Measurements from ENCODE around the gene CMTM5. TPM values are rescaled to one million over a fixed set of nuclear protein-coding genes. Genes with fewer than 3 reads are reported as not detected.

The CMTM5 gene
- total RNA-seq, 1 experiment from 2014 or later, result not detected

DNA sequence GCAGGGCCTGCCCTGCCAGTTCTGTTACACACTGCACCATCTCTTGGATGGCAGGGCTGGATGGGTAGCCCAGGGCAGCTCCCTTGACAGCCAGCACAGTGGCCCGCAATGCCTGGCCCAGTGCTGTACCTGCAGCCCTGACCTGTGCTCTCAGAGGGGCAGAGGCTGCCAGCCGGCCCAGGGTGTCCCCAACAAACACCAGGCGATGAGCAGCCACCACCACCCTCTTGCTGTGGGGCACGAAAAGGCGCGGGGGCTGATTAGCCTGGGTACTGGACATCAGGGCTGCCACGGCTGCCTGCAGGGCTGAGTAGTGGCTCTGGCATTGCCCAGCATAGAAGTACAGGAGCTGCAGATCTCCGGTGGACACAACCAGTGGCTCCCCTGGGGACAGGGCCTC, 19.6 kb upstream of the CMTM5 start:
- TF ChIP-seq SIN3A (IDR thresholded peaks at IDR 0.05; ENCODE audit: borderline replicate concordance, insufficient read depth, low read depth, low read length), result no peak
- Histone ChIP-seq H3K4me1 (ENCODE audit: control insufficient read depth, insufficient read depth, low read length) (no peaks in the 10 kb centered on the region), H3K27ac (ENCODE audit: low read length) (no peak overlapping the region), H3K9me3 (ENCODE audit: control insufficient read depth, insufficient read depth, low read depth, low read length) (no peaks in the 10 kb centered on the region), H3K36me3 (ENCODE audit: control insufficient read depth, insufficient read depth, low read length) (no peaks in the 10 kb centered on the region), H3K4me3 (ENCODE audit: low read depth in 2 of 2, low read length in 2 of 2) (no peak overlapping the region), H3K27me3 (ENCODE audit: control insufficient read depth, insufficient read depth, low read length) (peaks cover 11% of the 10 kb centered on the region)
- ATAC-seq, result no peak
- in situ Hi-C loops (cut with HindIII; ENCODE audit: low pct_unique_long_range_greater_than_20kb, low sequenced_read_pairs) (no loop called here), intact Hi-C loops (cut with micrococcal nuclease; ENCODE audit: unreplicated experiment) (no loop called here)
- no peak for DNase-seq (ENCODE audit: low read depth, low spot score)
- POLR2A ChIA-PET, result no interaction called here
- BruUV-seq (replicated peaks), result no TSS peak
- CTCF ChIA-PET, result no interaction called here

DNA sequence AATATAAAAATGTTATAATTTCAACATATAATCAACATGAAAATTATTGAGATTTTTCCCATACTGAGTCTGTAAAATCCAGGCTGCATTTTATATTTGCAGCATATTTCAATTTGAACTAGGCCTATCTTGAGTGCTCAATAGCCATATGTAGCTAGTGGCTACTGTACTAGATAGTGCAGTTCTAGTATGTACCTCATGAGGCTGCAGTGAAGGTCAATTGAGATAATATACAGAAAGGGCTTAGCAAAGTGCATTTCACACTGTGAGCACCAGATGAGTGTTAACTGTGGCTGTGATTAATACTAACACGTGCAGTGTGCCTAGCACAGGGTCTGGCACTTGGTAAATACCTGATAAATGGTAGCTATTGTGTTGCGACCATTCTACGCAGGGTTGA, 18.8 kb upstream of the CMTM5 start:
- Histone ChIP-seq H3K27ac (ENCODE audit: low read length) (no peak overlapping the region), H3K4me1 (ENCODE audit: control insufficient read depth, insufficient read depth, low read length) (no peaks in the 10 kb centered on the region), H3K36me3 (ENCODE audit: control insufficient read depth, insufficient read depth, low read length) (no peaks in the 10 kb centered on the region), H3K27me3 (ENCODE audit: control insufficient read depth, insufficient read depth, low read length) (peaks cover 9% of the 10 kb centered on the region), H3K9me3 (ENCODE audit: control insufficient read depth, insufficient read depth, low read depth, low read length) (no peaks in the 10 kb centered on the region), H3K4me3 (ENCODE audit: low read depth in 2 of 2, low read length in 2 of 2) (no peak overlapping the region)
- in situ Hi-C loops (cut with HindIII; ENCODE audit: low pct_unique_long_range_greater_than_20kb, low sequenced_read_pairs), result no loop called here
- BruUV-seq (replicated peaks), result no TSS peak
- TF ChIP-seq, protein P1, sequence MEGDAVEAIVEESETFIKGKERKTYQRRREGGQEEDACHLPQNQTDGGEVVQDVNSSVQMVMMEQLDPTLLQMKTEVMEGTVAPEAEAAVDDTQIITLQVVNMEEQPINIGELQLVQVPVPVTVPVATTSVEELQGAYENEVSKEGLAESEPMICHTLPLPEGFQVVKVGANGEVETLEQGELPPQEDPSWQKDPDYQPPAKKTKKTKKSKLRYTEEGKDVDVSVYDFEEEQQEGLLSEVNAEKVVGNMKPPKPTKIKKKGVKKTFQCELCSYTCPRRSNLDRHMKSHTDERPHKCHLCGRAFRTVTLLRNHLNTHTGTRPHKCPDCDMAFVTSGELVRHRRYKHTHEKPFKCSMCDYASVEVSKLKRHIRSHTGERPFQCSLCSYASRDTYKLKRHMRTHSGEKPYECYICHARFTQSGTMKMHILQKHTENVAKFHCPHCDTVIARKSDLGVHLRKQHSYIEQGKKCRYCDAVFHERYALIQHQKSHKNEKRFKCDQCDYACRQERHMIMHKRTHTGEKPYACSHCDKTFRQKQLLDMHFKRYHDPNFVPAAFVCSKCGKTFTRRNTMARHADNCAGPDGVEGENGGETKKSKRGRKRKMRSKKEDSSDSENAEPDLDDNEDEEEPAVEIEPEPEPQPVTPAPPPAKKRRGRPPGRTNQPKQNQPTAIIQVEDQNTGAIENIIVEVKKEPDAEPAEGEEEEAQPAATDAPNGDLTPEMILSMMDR (IDR thresholded peaks at IDR 0.05), result no peak
- TF ChIP-seq TCF7L2 (IDR thresholded peaks at IDR 0.05; ENCODE audit: low read depth, low read length) (no peak), POLR2AphosphoS5 (IDR thresholded peaks at IDR 0.05; ENCODE audit: low read depth, low read length) (no peak), SIN3A (IDR thresholded peaks at IDR 0.05; ENCODE audit: borderline replicate concordance, insufficient read depth, low read depth, low read length) (no peak)
- TF ChIP-seq, protein P2, sequence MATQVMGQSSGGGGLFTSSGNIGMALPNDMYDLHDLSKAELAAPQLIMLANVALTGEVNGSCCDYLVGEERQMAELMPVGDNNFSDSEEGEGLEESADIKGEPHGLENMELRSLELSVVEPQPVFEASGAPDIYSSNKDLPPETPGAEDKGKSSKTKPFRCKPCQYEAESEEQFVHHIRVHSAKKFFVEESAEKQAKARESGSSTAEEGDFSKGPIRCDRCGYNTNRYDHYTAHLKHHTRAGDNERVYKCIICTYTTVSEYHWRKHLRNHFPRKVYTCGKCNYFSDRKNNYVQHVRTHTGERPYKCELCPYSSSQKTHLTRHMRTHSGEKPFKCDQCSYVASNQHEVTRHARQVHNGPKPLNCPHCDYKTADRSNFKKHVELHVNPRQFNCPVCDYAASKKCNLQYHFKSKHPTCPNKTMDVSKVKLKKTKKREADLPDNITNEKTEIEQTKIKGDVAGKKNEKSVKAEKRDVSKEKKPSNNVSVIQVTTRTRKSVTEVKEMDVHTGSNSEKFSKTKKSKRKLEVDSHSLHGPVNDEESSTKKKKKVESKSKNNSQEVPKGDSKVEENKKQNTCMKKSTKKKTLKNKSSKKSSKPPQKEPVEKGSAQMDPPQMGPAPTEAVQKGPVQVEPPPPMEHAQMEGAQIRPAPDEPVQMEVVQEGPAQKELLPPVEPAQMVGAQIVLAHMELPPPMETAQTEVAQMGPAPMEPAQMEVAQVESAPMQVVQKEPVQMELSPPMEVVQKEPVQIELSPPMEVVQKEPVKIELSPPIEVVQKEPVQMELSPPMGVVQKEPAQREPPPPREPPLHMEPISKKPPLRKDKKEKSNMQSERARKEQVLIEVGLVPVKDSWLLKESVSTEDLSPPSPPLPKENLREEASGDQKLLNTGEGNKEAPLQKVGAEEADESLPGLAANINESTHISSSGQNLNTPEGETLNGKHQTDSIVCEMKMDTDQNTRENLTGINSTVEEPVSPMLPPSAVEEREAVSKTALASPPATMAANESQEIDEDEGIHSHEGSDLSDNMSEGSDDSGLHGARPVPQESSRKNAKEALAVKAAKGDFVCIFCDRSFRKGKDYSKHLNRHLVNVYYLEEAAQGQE (IDR thresholded peaks at IDR 0.05; ENCODE audit: insufficient read depth in 1 of 2, low read depth in 2 of 2, low read length in 1 of 2), result no peak
- ATAC-seq, result no peak
- ChIA-PET CTCF (no interaction called here), POLR2A (no interaction called here)
- no peak for DNase-seq (ENCODE audit: low read depth, low spot score)
- intact Hi-C loops (cut with micrococcal nuclease; ENCODE audit: unreplicated experiment), result no loop called here

DNA sequence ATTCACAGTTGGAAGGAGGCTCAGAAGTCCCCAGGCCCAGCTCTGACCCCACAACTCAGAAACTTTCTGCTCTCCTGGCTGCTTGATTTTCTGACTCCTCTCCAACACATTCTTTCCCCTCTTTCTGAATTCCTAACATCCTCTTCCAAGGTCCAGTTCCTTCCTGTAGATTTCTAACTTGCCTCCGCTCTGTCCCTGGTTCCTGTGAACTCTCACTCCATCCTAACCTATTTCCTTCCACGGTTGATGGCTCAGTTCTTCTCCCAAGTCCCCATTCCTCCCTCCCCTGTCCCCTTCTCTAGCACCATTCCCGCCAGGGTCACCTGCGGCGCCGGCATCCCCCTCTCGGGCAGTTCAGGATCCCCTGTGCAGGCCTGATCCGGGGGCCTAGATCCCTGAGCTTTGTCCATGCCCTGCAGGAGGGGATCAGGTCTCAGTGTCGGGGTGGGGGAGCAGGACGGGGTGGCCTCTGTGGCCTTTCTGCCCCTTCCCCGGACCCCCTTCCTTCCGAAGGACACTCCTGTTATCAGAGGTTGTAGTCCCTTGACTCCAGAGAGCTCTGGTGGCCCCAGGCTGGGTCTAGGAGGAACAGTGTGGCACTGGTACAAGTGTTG, 18.2 kb upstream of the CMTM5 start:
- POLR2A ChIA-PET, result no interaction called here
- in situ Hi-C loops (cut with HindIII; ENCODE audit: low pct_unique_long_range_greater_than_20kb, low sequenced_read_pairs), result no loop called here

More for the DNA sequence above, 18.2 kb upstream of the CMTM5 start:
- no peak for ATAC-seq
- H3K36me3 ChIP-seq (ENCODE audit: control insufficient read depth, insufficient read depth, low read length), result no peaks in the 10 kb centered on the region
- no TSS peak for BruUV-seq (replicated peaks)
- no peak for DNase-seq (ENCODE audit: low read depth, low spot score)
- no peaks in the 10 kb centered on the region for H3K4me1 ChIP-seq (ENCODE audit: control insufficient read depth, insufficient read depth, low read length)
- peaks cover 6% of the 10 kb centered on the region; the same call in 1 of the 2 replicates for H3K27me3 ChIP-seq (ENCODE audit: control insufficient read depth, insufficient read depth, low read length)
- TF ChIP-seq POLR2AphosphoS5 (IDR thresholded peaks at IDR 0.05; ENCODE audit: low read depth, low read length) (no peak), SIN3A (IDR thresholded peaks at IDR 0.05; ENCODE audit: borderline replicate concordance, insufficient read depth, low read depth, low read length) (no peak), TCF7L2 (IDR thresholded peaks at IDR 0.05; ENCODE audit: low read depth, low read length) (no peak)
- TF ChIP-seq, protein P1 (IDR thresholded peaks at IDR 0.05), result no peak
- TF ChIP-seq, protein P2 (IDR thresholded peaks at IDR 0.05; ENCODE audit: insufficient read depth in 1 of 2, low read depth in 2 of 2, low read length in 1 of 2), result no peak
- no peak overlapping the region for H3K4me3 ChIP-seq (ENCODE audit: low read depth in 2 of 2, low read length in 2 of 2)
- no peak overlapping the region for H3K27ac ChIP-seq (ENCODE audit: low read length)
- no peaks in the 10 kb centered on the region for H3K9me3 ChIP-seq (ENCODE audit: control insufficient read depth, insufficient read depth, low read depth, low read length)
- CTCF ChIA-PET, result no interaction called here
- intact Hi-C loops (cut with micrococcal nuclease; ENCODE audit: unreplicated experiment), result no loop called here
